HepG2 (cell line): ENCODE measurements around the gene KIF22. TPM values are rescaled to one million over a fixed set of nuclear protein-coding genes. Genes with fewer than 3 reads are reported as not detected.
A peak's percentile ranks its signal among the peaks of the same experiment; 100 is the strongest.

Source experiments
- MATR3 ChIP-seq: sonication (generic); formaldehyde crosslinking; IDR thresholded peaks from 2 replicates; pipeline ENCODE4 v1.4.0; 2020; ENCODE audit warnings: missing genetic modification reagents
- MIXL1 ChIP-seq: IDR thresholded peaks from 2 replicates; pipeline ENCODE4 v1.6.1; 2016
- MYNN ChIP-seq: sonication (generic); formaldehyde crosslinking; IDR thresholded peaks from 2 replicates; pipeline ENCODE4 v1.4.0; 2020; ENCODE audit warnings: mild to moderate bottlenecking, low read depth, missing genetic modification reagents
- RXRA ChIP-seq: sonication (generic); formaldehyde crosslinking; IDR thresholded peaks from 2 replicates; pipeline ENCODE4 v1.5.1; 2020; ENCODE audit warnings: missing genetic modification reagents
- SAFB2 ChIP-seq: sonication (generic); formaldehyde crosslinking; IDR thresholded peaks from 2 replicates; pipeline ENCODE4 v1.5.1; 2020; ENCODE audit warnings: missing genetic modification reagents, low read depth, mild to moderate bottlenecking, borderline replicate concordance
- SOX6 ChIP-seq, 2 experiments: fragments of 450-650 bp in 1 of 2; sonication (generic) in 1 of 2; formaldehyde crosslinking in 1 of 2; IDR thresholded peaks; 2 replicates each; pipeline versions ENCODE4 v1.4.0 to v1.6.1; 2017 to 2020; ENCODE audit warnings: antibody characterized with exemption in 1 of 2, mild to moderate bottlenecking in 1 of 2, missing genetic modification reagents in 1 of 2
- ZFP36L1 ChIP-seq: sonication (generic); formaldehyde crosslinking; IDR thresholded peaks from 2 replicates; pipeline ENCODE4 v1.8.0; 2022; ENCODE audit warnings: mild to moderate bottlenecking, missing genetic modification reagents, moderate library complexity
- ZFP62 ChIP-seq: sonication (generic); formaldehyde crosslinking; IDR thresholded peaks from 2 replicates; pipeline ENCODE4 v1.4.0; 2020; ENCODE audit warnings: missing genetic modification reagents
- polyA plus RNA-seq, 8 experiments: library from polyadenylated mRNA; depleted of rRNA in 3 of 8; stranded (reverse) in 7 of 8; unstranded in 1 of 8; fragments of >200 nt; fragmentation: Illumina TruSeq in 4 of 8; extraction: Trizol in 4 of 8; gene quantifications; 2 replicates each; pipeline versions ENCODE4 v1.2.1 to v1.2.3, GENCODE V29; 2011 to 2016; ENCODE audit warnings: low read depth in 4 of 8, missing spikeins in 1 of 8, mixed read lengths in 1 of 8; ENCODE audit not compliant: insufficient read depth in 1 of 8
- total RNA-seq, 5 experiments: library from RNA; depleted of rRNA; stranded (reverse); fragments of >200 nt; fragmentation: Illumina TruSeq; extraction: Trizol; gene quantifications; 2 replicates each; pipeline ENCODE4 v1.2.3, GENCODE V29; 2016; ENCODE audit warnings: low read depth in 1 of 5
- TF ChIP-seq, protein P1 (sequence below): sonication (generic); formaldehyde crosslinking; IDR thresholded peaks from 2 replicates; pipeline ENCODE4 v1.9.0; 2021; ENCODE audit warnings: missing genetic modification reagents, mild to moderate bottlenecking, borderline replicate concordance
- TF ChIP-seq, protein P2 (sequence below): sonication (generic); formaldehyde crosslinking; IDR thresholded peaks from 2 replicates; pipeline ENCODE4 v1.8.0; 2022; ENCODE audit warnings: mild to moderate bottlenecking, missing genetic modification reagents
- TF ChIP-seq, protein P3 (sequence below): sonication (generic); formaldehyde crosslinking; IDR thresholded peaks from 2 replicates; pipeline ENCODE4 v1.4.0; 2020; ENCODE audit warnings: missing genetic modification reagents, low read depth, mild to moderate bottlenecking, borderline replicate concordance
- TF ChIP-seq, protein P4 (sequence below): sonication (generic); formaldehyde crosslinking; IDR thresholded peaks from 2 replicates; pipeline ENCODE4 v1.8.1; 2023; ENCODE audit warnings: mild to moderate bottlenecking, moderate library complexity, missing genetic modification reagents
- TF ChIP-seq, protein P5 (sequence below): sonication (generic); formaldehyde crosslinking; IDR thresholded peaks from 2 replicates; pipeline ENCODE4 v1.4.0; 2020; ENCODE audit warnings: missing genetic modification reagents
- TF ChIP-seq, protein P6 (sequence below): sonication (generic); formaldehyde crosslinking; IDR thresholded peaks from 2 replicates; pipeline ENCODE4 v1.5.1; 2020; ENCODE audit warnings: missing genetic modification reagents, mild to moderate bottlenecking, borderline replicate concordance
- TF ChIP-seq, protein P7 (sequence below): sonication (generic); formaldehyde crosslinking; IDR thresholded peaks from 2 replicates; pipeline ENCODE4 v1.4.0; 2020; ENCODE audit warnings: missing genetic modification reagents

The KIF22 gene
- total and polyA plus RNA-seq, 2 of the 13 experiments (the other 11 are each of a cell fraction or from before 2014, with no cell fraction given) = 95.8 to 118 TPM

DNA sequence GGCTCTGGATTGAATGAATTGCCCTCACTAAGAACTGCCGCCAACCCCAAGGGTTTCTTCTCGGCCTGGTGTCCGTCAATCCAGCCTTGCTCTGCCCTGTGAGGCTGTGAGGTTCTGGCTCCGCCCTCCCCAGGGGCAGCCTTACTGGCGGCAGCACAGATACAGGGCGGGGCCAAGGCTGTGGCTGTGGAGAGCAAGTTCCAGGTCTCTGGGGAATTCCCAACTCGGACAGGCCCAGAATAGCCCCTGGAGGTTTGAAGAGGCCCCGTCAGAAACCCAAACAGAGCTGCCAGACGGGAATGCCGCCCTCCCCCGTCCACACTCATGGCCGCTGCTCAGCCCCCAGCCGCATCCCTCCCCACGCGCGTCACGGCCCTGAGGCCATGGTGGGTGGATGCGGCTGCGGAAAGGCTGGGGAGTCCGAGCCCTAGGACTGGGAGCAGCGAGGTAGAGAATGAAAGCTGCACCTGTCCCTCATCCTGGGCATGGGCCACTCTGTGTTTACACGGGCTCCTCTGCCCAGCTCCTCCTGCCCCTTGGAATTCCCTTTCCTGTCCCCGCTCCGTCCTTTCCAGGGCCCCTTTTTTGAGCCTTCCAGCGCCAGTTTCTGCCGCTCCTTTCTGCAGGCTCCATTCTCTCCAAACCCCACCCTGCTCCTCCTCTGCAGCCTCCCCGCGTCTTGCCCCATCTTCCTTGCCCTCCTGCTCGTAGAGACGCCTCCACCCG, 20.8 kb downstream of the KIF22 start (continued):
- TF ChIP-seq, protein P1, sequence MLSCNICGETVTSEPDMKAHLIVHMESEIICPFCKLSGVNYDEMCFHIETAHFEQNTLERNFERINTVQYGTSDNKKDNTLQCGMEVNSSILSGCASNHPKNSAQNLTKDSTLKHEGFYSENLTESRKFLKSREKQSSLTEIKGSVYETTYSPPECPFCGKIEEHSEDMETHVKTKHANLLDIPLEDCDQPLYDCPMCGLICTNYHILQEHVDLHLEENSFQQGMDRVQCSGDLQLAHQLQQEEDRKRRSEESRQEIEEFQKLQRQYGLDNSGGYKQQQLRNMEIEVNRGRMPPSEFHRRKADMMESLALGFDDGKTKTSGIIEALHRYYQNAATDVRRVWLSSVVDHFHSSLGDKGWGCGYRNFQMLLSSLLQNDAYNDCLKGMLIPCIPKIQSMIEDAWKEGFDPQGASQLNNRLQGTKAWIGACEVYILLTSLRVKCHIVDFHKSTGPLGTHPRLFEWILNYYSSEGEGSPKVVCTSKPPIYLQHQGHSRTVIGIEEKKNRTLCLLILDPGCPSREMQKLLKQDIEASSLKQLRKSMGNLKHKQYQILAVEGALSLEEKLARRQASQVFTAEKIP = no peak
- TF ChIP-seq MYNN (CRISPR knock-in tag) (no peak), MIXL1 (CRISPR knock-in tag) (no peak), ZFP62 (CRISPR knock-in tag) (no peak), SOX6 (IDR thresholded peaks at IDR 0.05) (no peak), SOX6 (CRISPR knock-in tag; IDR thresholded peaks at IDR 0.05) (0 out of 2 replicates have a peak, but pooled peaks have one; percentile 65), ZFP36L1 (CRISPR knock-in tag) (peak; percentile 73; the same call in 1 of the 2 replicates), MATR3 (no peak), RXRA (CRISPR knock-in tag) (peak; percentile 73), SAFB2 (CRISPR knock-in tag) (no peak)
- TF ChIP-seq, protein P2, sequence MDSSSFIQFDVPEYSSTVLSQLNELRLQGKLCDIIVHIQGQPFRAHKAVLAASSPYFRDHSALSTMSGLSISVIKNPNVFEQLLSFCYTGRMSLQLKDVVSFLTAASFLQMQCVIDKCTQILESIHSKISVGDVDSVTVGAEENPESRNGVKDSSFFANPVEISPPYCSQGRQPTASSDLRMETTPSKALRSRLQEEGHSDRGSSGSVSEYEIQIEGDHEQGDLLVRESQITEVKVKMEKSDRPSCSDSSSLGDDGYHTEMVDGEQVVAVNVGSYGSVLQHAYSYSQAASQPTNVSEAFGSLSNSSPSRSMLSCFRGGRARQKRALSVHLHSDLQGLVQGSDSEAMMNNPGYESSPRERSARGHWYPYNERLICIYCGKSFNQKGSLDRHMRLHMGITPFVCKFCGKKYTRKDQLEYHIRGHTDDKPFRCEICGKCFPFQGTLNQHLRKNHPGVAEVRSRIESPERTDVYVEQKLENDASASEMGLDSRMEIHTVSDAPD (CRISPR knock-in tag) = no peak
- TF ChIP-seq, protein P3, sequence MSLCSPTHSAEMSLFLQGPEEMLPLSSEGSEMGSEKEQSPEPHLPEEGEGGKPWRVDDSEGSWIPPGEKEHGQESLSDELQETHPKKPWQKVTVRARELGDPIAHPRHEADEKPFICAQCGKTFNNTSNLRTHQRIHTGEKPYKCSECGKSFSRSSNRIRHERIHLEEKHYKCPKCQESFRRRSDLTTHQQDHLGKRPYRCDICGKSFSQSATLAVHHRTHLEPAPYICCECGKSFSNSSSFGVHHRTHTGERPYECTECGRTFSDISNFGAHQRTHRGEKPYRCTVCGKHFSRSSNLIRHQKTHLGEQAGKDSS (CRISPR knock-in tag) = peak; percentile 59; the same call in 1 of the 2 replicates
- TF ChIP-seq, protein P4, sequence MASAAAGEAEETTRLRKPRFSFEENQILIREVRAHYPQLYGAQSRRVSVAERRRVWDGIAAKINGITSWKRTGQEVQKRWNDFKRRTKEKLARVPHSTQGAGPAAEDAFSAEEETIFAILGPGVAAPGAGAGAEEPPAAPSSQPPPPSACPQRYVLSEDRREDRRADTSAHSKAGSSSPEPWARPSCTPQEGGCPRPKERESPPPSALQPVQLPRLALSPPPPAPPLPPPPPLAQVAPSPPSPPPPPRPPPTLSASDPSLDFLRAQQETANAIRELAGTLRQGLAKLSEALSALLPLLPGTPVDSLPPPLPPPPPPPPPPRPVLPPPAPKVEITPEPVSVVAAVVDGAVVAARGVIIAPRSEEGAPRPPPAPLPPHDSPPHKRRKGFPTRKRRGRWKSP (CRISPR knock-in tag) = no peak
- TF ChIP-seq, protein P5, sequence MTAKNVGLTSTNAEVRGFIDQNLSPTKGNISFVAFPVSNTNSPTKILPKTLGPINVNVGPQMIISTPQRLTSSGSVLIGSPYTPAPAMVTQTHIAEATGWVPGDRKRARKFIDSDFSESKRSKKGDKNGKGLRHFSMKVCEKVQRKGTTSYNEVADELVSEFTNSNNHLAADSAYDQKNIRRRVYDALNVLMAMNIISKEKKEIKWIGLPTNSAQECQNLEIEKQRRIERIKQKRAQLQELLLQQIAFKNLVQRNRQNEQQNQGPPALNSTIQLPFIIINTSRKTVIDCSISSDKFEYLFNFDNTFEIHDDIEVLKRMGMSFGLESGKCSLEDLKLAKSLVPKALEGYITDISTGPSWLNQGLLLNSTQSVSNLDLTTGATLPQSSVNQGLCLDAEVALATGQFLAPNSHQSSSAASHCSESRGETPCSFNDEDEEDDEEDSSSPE (CRISPR knock-in tag) = no peak
- TF ChIP-seq, protein P6, sequence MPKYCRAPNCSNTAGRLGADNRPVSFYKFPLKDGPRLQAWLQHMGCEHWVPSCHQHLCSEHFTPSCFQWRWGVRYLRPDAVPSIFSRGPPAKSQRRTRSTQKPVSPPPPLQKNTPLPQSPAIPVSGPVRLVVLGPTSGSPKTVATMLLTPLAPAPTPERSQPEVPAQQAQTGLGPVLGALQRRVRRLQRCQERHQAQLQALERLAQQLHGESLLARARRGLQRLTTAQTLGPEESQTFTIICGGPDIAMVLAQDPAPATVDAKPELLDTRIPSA (CRISPR knock-in tag) = no peak
- TF ChIP-seq, protein P7, sequence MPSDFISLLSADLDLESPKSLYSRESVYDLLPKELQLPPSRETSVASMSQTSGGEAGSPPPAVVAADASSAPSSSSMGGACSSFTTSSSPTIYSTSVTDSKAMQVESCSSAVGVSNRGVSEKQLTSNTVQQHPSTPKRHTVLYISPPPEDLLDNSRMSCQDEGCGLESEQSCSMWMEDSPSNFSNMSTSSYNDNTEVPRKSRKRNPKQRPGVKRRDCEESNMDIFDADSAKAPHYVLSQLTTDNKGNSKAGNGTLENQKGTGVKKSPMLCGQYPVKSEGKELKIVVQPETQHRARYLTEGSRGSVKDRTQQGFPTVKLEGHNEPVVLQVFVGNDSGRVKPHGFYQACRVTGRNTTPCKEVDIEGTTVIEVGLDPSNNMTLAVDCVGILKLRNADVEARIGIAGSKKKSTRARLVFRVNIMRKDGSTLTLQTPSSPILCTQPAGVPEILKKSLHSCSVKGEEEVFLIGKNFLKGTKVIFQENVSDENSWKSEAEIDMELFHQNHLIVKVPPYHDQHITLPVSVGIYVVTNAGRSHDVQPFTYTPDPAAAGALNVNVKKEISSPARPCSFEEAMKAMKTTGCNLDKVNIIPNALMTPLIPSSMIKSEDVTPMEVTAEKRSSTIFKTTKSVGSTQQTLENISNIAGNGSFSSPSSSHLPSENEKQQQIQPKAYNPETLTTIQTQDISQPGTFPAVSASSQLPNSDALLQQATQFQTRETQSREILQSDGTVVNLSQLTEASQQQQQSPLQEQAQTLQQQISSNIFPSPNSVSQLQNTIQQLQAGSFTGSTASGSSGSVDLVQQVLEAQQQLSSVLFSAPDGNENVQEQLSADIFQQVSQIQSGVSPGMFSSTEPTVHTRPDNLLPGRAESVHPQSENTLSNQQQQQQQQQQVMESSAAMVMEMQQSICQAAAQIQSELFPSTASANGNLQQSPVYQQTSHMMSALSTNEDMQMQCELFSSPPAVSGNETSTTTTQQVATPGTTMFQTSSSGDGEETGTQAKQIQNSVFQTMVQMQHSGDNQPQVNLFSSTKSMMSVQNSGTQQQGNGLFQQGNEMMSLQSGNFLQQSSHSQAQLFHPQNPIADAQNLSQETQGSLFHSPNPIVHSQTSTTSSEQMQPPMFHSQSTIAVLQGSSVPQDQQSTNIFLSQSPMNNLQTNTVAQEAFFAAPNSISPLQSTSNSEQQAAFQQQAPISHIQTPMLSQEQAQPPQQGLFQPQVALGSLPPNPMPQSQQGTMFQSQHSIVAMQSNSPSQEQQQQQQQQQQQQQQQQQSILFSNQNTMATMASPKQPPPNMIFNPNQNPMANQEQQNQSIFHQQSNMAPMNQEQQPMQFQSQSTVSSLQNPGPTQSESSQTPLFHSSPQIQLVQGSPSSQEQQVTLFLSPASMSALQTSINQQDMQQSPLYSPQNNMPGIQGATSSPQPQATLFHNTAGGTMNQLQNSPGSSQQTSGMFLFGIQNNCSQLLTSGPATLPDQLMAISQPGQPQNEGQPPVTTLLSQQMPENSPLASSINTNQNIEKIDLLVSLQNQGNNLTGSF (CRISPR knock-in tag) = no peak
